C4-2B (cell line): Measurements from ENCODE around the gene NR2F1-AS1.

Experiments used
- H3K27ac ChIP-seq: fragments of 450-650 bp; 2 replicates; pipeline ENCODE4 v1.5.1; 2017
- CTCF ChIP-seq: fragments of 450-650 bp; conservative IDR thresholded peaks from 2 replicates; pipeline ENCODE4 v1.5.1; 2017; ENCODE audit warnings: mild to moderate bottlenecking
- ZFX ChIP-seq: fragments of 450-650 bp; IDR thresholded peaks from 2 replicates; pipeline ENCODE4 v1.6.1; 2017

Gene NR2F1-AS1

GRCh38 chr5:93411716-93412115 lies 169.3 kb downstream of the NR2F1-AS1 start:
- TF ChIP-seq CTCF: no peak
- TF ChIP-seq ZFX: no peak
- no peak overlapping the region for H3K27ac ChIP-seq

- TF ChIP-seq ZFX (no peak), CTCF (no peak)
- H3K27ac ChIP-seq: no peak overlapping the region
These were observed 171.3 kb downstream of the NR2F1-AS1 start for GRCh38 chr5:93409691-93410090.

GRCh38 chr5:93407454-93407853 lies 173.6 kb downstream of the NR2F1-AS1 start:
- no peak for TF ChIP-seq CTCF
- TF ChIP-seq ZFX: no peak
- no peak overlapping the region for H3K27ac ChIP-seq

- H3K27ac ChIP-seq: no peak overlapping the region
- TF ChIP-seq CTCF: no peak
- TF ChIP-seq ZFX: no peak
These were observed 174.0 kb downstream of the NR2F1-AS1 start for GRCh38 chr5:93406971-93407401.

GRCh38 chr5:93404246-93404645 lies 176.8 kb downstream of the NR2F1-AS1 start:
- H3K27ac ChIP-seq: no peak overlapping the region
- no peak for TF ChIP-seq ZFX
- no peak; the same call in none of the 2 replicates for TF ChIP-seq CTCF

GRCh38 chr5:93403141-93403928 lies 177.7 kb downstream of the NR2F1-AS1 start:
- H3K27ac ChIP-seq: no peak overlapping the region

GRCh38 chr5:93402451-93402850 lies 178.6 kb downstream of the NR2F1-AS1 start:
- TF ChIP-seq ZFX: no peak
- no peak for TF ChIP-seq CTCF

More at GRCh38 chr5:93403141-93403928, 177.7 kb downstream of the NR2F1-AS1 start:
- TF ChIP-seq CTCF (no peak), ZFX (no peak)

More at GRCh38 chr5:93402451-93402850, 178.6 kb downstream of the NR2F1-AS1 start:
- H3K27ac ChIP-seq: no peak overlapping the region
